Erythroblast (primary cell): ENCODE results near the gene GNB1L.

Experiments
- GATA1 ChIP-seq: IDR thresholded peaks from 2 replicates; pipeline ENCODE4 v1.6.1; 2011; ENCODE audit warnings: low read depth, mild to moderate bottlenecking, control low read depth, low read length, moderate library complexity
- POLR2A ChIP-seq: IDR thresholded peaks from 2 replicates; pipeline ENCODE4 v1.6.1; 2011; ENCODE audit warnings: mild to moderate bottlenecking, low read length

DNA sequence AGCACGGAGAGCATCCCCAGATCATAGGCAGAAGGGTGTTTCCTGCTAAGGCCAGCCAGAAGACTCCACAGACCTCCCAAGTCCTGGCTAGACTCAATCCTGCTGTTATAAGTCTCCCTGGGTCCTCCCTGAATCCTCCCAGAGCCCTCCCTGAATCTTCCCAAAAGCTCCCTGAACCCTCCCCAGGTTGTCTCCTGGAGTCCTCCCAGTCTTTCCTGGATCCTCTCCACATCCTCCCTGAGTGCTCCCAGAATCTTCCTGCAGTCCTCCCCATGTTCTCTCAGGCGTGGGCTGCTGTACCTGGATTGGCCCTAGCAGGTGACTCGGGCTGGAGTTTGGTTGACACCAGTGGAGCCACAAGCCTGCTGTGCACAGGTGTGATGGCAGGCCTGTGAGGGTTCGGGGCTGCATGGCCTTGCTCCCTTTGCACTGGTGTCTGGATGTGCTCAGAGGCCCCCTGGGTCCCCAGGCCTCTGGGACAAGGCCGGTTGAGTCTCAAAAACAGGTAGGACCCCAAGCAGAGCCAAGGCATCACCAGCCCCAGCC is 119.8 kb downstream of the GNB1L start:
- TF ChIP-seq POLR2A (no peak), GATA1 (no peak)
